Activated T-cell treated with anti-CD3 and anti-CD28 coated beads, Interleukin-2, amount 50 U/mL, for 48 hours (primary cell): ENCODE measurements around the gene FOXP1.
"Not testable (repeated sequence)": the region's sequence is repeated elsewhere in the genome, so short reads cannot be mapped to it uniquely, and the experiment has no call there.

Source experiments
- DNase-seq, 2 experiments: peaks; one replicate each; pipeline ENCODE4 v3.0.0-alpha.2; 2020

Gene FOXP1

GRCh38 chr3:71526448-71526847, 57.1 kb downstream of the FOXP1 start:
- not testable (repeated sequence) for DNase-seq

- no peak for DNase-seq
Observed at GRCh38 chr3:71525391-71525790, 58.1 kb downstream of the FOXP1 start.

DNA sequence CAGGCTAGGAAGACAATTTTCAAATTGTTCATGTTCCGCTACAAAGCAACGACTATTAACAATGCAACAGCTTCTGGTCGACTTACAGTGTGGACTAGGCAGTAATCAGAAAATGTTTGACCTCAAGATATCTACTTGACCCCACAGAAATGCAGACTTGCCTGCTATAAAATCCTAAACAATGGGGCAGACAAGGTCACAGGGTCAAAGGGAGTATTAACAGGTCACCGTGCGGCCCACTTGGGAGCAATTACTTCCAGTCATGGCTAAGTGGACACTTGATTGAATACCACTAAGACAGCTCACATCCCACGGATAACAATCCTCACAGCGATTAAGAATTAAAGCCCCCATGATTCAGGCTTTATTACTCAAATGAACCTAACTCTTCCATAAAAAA, 58.9 kb downstream of the FOXP1 start:
- DNase-seq: no peak

- DNase-seq: no peak
Observed at GRCh38 chr3:71523628-71524027, 59.9 kb downstream of the FOXP1 start.

DNA sequence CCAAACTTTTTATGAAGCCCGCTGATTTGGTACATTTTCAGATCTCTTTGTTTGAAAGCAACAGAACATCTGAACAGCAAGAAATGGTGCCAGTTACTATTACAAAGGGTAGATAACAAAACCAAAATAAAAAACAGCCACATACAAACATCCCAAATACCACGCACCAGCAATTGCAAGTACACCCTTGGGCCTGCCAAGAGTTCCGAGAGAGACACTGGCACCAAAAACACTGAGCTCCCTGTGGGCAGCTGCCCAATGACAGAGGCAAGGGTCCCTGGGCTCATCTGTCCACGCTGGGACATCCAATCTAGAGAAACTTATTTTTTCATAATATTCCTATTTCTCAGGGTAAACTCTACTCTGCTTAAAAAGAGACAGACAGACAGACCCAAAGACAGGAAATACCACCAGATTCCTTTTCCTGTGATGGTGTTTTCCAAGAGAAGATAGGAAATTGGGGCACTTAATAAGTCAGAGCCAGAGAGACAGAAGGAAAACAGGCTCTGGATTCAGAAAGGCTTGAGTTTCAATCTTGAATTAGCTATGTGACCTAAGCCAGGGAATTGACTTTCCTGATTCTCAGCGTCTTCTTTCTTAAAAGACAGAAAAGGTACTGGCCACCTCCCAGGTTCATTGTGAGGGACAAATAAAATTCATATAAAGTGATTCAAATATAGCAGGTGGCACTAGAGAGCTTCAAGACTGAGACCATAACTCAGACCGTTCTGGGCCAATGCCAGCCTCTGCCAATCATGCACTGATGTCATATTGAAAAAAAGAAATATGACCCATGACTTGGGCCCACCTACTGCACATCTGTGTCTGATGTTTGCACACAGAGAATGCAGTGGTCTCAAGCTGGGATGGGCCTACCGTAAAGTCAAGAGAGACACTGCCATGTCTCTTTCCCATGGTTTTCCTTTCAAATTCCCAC, 61.3 kb downstream of the FOXP1 start:
- no peak for DNase-seq

DNA sequence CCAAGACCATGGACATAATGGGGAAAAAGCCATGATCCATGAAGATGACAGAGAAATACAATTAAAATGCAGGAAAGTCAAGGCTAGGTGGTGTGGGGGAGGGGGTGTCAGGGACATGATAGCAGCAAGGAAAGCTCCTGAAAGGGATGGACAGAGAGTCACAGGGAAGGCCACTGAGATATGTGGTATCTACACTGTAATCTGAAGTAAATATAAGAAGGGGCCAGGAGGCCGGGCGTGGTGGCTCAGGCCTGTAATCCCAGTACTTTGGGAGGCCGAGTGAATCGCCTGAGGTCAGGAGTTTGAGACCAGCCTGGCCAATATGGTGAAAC, 62.5 kb downstream of the FOXP1 start:
- no peak for DNase-seq

DNA sequence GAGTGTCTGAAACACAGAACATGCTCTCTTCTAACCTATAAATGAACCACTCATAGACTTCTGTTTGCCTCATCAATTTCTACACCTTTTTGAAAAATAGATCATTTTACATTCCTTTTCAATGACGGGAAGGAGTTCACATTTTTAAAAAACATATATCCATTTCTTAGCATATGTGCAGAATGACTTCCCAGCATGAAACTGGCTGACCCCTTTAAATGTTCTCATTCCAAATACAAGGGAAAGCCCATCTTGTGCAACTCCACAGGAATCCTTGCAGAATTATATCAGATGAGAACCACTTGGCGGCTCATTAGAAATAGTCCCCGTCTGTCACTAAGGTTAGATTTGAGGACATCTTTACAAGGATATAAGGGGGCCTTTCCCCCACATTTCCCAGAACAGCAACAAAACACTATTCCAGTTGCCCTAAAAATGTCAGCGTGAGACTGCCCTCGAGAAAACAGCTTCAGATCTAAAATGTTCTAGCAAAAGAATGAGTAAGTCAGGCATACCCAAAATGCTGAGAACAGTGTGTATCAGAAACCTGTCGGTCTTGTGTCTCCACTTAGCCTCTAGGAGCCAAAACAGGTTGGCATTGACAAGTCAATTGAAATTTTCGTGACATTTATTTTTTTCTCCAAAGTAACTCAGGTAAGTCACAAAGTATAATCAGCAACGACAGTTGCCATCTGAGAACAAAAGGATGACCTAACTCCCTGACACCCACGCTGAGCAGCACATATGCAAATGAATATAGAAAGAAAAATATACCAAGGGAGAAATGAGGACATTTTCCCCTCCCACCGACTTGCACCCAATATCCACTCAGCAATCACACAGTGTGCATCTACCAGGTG, 63.1 kb downstream of the FOXP1 start:
- DNase-seq: no peak

DNA sequence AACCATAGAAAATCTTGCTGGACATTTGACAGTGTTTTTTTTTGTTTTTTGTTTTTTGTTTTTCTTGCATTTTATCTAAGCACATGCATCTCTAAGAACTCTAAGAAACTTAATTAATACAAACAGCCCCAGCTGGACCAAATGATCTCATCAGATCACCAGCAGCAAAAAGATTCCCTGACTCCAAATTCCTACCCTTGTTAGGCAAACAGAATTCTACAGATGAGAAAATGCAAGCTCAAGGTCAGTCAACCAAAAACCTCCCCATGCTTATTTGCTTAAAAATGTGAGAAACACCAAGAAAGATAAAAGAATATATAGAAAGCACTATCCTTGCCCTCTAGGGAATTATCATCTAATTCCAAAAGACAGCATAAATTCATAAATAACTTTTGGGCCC, 65.4 kb downstream of the FOXP1 start:
- no peak for DNase-seq

- DNase-seq: no peak
Observed at GRCh38 chr3:71517271-71517791, 66.2 kb downstream of the FOXP1 start.

- no peak for DNase-seq
Observed at GRCh38 chr3:71515636-71516365, 67.7 kb downstream of the FOXP1 start.

GRCh38 chr3:71514621-71515020, 68.9 kb downstream of the FOXP1 start:
- DNase-seq: no peak

- DNase-seq: no peak
Observed at GRCh38 chr3:71513515-71513914, 70.0 kb downstream of the FOXP1 start.

- DNase-seq: no peak
Observed at GRCh38 chr3:71513081-71513480, 70.4 kb downstream of the FOXP1 start.

DNA sequence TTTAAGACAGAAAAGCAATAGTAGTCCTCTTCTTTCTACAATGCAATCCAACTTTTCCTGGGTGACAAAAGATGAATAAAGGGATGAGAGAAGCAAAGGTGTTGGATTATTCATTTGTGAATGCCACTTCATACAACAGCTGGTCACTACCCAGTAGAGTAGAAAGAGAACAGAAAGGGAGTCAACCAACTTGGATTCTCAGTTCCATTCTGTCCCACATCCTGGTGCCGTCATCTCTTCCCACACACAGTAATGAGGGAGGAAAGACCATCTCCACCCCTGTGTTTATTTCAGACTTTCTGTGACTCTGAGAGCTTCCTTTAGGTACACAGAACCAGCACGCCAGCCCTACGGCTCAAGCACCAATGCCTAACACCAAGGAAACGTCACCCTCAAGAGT, 71.0 kb downstream of the FOXP1 start:
- DNase-seq: no peak

- DNase-seq: peak in 1 of 2 experiments; percentile 48
Observed at GRCh38 chr3:71512000-71512399, 71.5 kb downstream of the FOXP1 start.

DNA sequence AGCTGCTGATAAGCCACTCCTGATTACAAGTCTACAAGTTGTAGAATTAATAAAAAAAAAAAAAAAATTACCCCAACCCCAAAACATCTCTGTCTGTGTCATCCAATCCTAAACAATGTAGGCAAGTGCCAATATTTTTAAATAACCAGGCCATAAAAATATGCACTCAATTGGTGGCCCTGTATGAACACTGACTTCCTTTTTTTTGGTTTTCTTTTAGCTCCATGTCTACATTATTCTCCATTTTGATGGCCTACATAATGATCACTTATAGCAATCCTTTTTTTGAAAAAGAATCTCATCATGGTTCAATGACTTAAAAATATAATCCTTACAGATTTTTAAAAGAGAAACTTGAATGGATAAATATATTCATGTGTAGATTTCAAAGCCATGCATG, 72.1 kb downstream of the FOXP1 start:
- DNase-seq: no peak

DNA sequence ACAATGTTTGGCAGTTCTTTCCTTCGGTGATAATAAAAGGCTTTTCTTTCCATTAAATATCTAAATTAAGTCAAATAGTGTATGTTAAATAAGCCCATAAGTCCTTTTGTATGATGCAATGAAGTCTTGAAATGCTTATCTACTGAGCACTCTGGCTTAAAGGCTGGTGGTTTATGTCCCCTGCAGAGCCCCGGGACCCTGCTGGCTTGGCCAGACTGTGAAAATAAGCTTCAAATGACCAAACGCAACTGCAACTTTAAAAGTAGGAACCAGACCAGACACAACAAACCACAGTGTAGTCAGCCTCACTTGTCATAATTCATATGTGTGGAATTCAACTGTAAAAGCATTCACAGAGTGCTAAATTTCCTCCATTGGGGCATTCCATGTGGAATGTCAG, 72.5 kb downstream of the FOXP1 start:
- DNase-seq: no peak

DNA sequence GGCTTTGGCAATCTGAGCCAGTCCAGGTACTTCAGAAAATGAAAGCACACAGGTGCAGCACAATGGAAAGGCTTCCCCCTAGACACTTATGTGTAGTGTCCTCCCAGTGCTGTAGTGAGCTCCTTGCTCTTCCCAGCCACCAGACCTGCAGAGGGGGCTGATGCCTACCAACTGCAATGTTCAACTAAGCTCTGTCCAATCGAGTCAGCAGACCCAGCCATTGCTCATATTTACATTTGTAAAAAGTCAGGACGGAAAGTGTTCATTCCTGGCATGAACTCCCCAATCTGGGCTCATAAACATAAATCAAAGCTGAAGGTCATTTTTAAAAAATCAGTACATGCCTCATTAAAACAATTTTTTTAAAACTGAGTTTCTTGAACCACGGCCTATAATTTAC, 73.0 kb downstream of the FOXP1 start:
- DNase-seq: no peak

- no peak for DNase-seq
Observed at GRCh38 chr3:71509066-71509465, 74.5 kb downstream of the FOXP1 start.

DNA sequence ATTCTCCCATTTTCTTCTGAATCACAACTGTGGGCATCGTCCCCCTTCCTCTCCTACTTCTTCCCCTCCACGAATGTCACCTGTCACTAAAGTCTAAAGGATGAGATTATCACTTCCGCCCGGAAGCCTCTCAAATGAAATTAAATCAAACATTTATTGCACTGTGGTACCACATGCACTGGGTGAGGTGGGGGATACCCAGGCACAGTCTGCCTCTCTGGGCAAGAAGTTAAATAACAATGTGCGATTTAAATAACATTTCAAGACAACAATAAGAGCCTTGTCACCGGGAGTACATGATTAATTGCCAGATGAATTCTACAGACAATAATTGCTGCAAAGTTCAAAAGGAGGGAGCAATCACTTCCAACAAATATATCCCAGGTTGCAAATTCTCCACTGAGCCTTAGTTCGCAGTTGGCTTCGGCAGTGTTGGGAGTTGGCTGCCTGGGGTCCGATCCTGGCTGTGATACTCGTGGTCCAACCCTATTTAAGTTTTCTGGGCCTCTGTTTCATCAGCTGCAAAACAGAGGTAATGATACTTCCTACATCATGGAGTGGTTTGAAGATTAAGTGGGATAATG, 77.7 kb downstream of the FOXP1 start:
- no peak for DNase-seq

DNA sequence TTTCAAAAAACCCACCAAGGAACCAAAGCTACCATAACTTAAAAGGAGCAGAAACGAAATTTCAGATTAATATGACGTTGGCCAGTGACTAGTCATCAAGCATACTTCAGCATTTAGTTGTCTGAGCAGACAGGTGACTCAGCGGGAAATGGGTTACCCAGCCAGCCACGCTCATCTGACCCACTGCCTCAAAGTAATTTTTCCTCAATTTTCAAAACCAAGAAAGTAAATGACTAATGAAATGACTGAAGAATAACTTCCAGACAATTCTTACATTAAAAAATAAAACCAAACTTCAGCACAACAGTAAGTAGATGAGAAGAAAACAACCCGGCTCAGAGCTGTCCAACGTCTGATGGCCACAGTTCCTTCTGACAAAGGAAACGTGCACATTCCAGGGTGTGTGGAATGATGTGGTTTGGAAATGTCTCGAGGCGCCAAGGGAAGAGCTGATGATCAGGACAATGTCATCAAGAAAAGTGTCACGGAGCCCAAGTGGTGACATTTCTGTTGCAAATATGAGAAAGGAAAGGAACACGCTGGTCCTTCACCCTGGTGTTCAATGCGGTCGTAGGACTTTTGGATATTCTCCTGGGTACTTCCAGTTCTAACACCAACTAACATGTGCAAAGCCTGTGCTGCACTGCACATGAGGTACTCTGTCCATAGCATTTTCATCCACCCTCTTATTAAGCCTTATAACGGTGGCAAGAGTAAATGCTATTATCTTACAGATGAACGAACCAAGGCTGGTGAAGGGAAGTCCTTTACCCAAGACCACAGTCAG, 79.1 kb downstream of the FOXP1 start:
- peak in 1 of 2 experiments; percentile 64 for DNase-seq
